ENCODE measurements around the gene PNKP.

The PNKP gene

DNA sequence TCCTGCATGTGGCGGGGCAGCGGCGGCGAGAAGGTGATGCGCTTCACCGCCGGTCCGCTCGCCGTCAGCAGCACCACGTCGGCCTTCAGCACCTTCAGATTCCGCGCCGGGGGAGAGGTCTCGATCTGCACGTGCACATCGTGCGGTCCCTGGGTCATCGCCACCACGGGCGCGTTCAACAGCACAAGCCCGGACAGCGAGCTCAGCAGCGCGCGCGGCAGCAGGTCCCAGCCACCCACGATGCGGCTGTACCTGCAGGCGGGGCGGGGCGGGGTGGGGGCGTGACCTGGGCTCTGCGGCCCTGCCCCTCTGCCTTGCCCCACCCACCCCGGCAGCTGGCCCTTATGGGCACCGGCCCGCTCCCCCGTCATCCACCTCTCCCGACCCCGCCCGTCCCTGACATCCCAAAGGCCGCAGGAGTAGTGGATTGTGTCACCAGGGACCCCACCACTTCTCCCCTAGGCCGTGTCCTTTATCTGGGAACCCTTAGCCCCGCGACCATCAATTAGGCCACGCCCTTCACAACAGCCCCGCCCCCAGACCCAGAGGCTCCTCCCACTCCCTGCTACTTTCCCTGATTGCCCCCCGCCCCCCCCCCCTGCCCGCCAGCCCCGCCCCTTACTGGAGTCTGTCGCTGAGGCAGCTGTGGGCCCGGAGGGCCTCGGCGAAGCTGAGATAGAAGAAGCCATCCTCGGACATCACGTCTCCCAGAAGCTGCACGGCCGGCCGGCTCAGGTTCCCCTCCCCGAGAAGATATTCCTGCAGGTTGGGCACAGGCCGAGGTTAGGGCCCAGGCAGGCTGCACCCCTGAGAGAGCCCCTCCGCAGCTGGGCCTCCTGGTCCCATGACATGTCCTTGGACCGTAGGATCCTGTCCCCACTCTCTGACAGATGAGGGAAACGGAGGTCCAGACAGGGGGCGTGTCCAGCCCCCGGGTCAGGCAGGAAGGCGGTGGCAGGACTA is 23.3 kb upstream of the PNKP start:
- DNase-seq (ENCODE audit: low read depth) = no peak

DNA sequence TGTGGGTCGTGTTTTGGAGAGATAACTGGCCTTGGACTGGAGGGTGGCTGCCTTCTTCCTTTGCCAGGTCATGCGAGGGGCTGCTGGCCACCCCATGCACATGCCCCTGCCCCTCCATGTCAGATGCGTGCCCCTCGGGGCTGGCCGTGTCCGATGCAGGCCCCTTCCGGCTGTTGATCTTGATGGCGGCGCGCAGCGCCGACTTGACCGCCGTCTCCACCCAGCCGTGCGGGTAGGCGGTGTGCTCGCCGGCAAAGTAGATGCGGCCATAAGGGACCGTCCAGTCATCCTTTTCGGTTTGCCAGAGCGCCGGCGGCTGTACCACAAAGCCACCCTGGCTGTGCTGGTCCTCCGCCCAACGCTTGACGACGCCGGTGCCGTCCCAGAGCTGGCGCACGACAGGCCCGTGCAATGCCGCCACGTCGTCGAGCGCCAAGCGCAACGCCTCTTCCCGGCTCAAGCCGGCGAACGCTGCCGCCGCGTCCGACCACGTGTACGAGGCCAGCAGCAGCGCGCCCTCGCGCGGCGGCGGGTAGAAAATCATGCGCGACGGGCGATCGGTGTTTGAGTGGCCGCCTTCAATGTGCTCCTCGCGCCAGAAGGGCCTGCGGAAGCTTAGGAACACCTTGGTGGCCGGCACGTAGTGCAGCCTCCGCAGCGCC is 22.4 kb upstream of the PNKP start:
- peak; percentile 31 for DNase-seq (ENCODE audit: low read depth)

DNA sequence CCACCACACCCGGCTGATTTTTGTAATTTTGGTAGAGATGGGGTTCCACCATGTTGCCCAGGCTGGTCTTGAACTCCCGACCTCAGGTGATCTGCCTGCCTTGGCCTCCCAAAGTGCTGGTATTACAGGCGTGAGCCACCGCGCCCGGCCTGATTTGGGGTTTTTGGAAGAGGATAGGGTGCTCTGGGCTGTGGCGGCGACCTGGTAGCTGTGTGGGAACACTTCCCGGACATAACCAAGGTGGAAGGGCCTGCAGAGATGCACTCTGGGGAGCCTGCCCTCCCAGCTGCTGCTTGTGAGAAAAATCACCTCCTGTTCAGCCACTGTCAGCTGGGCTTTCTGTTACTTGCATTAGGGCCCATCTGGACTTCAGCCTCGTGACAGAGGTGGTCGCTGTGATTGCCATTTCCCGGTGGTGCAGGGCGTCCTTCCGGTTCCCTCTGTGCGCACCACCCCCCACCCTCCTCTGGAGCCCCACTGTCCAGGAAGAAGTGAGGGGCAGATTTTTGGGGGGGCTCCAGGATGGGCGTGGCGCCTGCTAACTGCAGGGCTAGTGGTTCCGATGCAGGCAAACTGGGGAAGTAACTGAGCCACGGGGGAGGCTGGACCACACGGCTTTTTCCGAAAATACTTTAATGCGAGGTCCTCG is 21.8 kb upstream of the PNKP start:
- DNase-seq (ENCODE audit: low read depth) = no peak

DNA sequence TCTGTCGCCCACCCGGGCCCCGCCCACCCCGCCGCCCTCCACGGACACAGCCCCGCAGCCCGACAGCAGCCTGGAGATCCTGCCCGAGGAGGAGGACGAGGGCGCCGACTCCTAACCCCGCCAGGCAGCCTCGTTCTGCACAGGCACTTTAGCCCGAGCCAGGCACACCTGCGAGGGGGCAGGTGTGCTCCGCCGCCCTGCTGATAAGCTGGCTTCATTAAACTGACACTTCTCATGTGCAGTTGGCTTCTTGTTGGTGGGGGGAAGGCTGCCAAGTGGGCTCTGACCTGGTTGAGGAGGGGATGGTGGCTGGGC is 21.1 kb upstream of the PNKP start:
- no peak for DNase-seq (ENCODE audit: low read depth)

DNA sequence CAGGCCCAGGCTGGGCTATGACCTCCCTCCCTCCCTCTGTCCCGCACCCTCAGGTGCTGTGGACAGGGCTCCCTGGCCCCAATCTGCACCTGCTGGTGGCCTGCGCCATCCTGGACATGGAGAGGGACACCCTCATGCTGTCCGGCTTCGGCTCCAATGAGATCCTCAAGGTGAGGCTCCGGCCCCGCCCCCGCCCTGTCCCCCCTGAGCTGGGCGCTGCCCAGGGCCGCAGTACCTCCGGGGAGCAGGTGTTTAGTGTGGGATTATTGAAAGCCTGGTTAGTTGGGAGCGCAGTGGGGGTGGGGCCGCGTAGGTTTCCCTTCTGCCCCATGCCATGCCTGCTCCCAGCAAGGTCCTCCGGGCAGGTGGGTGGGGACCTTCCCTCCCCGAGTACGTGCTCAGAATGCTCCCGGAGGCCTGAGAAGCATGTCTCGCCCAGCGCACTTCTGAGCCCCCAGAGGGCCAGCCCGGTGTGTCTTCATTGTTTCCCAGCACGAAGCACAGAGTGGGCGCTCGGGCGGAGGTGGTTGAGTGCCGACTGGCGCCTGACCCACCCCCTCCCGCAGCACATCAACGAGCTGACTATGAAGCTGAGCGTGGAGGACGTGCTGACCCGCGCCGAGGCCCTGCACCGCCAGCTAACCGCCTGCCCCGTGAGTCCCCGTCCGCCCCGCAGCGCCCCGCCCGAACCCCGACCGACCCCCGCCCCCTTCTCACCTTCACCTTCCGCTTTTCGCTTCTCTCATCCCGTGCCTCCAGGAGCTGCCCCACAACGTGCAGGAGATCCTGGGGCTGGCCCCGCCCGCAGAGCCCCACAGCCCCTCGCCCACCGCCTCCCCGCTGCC is 20.5 kb upstream of the PNKP start:
- DNase-seq (ENCODE audit: low read depth) = no peak

DNA sequence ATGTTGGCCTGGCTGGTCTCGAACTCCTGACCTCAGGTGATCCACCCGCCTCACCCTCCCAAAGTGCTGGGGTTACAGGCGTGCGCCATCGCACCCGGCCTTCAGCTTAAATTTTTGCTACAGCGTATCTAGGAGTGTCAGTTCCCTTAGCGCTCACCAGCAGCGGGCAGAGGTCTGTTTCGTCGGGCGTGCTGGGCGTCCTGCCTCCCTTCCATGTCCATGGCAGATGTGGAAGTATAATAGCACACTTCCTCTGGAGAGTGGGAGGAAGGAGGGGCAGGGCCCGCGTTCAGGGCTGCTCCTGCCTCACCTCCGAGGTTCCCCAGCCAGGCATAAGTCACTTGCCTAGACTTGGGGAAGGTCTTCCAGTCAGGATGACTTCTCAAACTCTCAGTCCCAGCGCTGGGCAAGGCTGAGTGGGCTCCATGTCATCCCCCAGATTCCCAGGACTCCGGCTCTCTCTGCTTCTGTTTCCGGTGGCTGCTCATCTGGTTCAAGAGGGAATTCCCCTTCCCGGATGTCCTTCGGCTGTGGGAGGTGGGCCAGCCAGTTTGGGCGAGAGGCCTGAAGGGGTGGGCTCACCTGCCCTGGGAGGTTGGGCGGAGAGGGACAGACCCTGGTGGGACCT is 19.8 kb upstream of the PNKP start:
- no peak for DNase-seq (ENCODE audit: low read depth)

DNA sequence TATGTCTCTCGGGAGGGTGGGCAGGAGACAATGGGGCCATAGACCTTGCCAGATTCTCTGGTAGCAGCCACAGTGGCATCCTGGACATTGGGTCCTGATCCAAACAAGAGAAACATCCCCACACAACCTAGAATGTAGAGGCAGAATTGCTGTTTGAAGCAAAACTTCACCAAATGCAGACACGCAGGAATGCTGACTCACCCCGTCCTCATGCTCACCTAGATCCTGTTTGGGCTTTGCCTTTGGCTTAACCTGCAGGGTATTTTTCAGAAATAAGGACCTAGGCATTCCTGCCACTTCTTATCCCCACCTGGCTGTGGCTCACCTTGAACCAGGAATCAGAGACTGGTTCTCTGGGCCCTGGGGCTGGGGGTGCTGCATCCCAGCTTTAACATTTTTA is 17.4 kb upstream of the PNKP start:
- DNase-seq (ENCODE audit: low read depth) = no peak

DNA sequence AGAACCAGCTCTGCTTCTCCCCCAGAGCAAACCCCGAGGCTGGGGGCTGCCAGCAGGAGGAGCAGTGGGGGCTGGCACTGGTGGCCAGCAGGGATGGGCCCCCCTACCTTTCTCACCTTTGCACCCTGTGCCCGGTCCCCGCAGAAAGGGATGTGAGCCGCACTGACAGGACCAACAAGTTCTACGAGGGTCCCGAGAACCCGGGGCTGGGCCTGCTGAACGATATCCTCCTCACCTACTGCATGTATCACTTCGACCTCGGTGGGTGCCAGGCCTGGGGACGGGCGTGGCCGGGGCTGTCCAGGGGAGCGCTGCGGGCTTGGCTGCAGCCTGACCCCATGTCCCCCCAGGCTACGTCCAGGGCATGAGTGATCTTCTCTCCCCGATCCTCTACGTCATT is 16.7 kb upstream of the PNKP start:
- DNase-seq (ENCODE audit: low read depth) = no peak

DNA sequence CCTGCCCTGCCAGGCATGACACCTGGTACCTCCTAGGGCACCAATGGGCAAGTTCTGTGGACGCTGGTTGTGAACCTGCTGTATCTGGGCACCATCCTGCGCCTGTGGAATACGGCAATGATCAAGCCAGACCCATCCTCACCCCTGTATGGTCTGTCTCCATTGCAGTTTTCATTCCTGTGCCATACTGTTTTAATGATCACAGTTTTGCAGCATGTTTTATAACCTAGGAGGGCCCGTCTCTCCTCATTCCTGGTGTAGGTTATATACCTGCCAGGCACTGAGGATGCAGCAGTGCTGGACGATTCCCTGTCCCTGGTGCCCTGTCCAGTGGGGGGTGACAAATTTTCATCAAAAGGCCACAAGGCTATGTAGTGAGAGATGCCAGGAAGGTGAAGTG is 15.7 kb upstream of the PNKP start:
- no peak for DNase-seq (ENCODE audit: low read depth)

DNA sequence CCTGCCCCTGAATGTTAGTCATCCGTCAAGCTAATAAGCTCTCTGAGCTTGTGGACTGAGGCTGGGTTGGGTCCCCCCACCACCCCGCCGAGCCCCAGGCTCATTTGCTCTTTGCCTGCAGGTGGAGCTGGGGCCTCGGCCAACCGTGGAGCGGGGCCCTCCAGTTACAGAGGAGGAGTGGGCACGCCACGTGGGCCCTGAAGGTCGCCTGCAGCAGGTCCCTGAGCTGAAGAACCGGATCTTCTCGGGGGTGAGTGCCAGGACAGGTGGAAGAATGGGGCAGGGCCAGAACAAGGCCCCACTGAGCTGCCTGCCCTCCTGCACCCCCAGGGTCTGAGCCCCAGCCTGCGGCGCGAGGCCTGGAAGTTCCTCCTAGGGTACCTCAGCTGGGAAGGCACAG is 15.3 kb upstream of the PNKP start:
- no peak for DNase-seq (ENCODE audit: low read depth)

DNA sequence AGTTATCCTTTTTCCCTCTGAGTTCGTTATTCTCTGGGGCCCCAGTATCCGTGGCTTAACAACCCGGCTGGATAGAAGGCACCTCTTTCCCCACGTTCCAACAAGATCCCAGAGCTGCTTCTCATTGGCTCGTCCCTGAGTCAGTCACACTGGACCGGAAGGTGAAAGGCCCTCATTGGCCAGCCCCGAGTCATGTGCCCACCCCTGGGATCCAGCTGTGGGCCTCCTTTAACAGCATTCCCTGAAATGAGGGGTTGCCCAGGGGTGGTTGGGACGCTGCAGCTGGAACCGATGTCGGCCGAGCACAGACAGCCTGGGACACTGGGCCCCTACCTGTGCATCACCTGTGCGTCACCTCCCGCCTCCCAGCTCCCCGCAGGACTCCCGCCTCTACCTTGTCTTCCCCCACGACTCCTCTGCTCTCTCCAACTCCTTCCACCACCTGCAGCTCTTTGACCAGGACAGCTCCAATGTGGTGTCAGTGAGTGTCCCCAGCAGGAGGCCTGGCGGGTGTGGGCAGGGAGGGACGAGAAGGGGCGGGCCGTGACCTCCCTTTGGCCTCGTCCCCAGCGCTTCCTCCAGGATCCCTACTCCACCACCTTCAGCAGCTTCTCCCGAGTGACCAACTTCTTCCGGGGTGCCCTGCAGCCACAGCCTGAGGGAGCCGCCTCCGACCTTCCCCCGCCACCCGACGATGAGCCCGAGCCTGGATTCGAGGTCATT is 14.5 kb upstream of the PNKP start:
- DNase-seq (ENCODE audit: low read depth) = no peak

DNA sequence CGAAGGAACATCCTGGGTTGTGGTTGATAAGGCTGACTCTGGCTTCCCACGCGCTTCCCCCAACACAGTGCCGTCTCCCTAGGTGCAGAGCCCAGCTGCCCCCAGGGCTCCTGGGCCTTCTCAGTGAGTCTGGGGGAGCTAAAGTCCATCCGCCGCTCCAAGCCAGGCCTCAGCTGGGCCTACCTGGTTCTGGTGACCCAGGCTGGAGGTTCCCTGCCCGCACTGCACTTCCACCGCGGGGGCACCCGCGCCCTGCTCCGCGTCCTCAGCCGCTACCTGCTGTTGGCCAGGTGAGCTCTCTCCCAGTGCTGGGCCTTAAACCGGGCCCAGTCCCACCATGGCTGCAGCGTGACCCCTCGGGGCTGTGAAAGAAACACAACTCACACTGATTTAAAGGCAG is 13.8 kb upstream of the PNKP start:
- DNase-seq (ENCODE audit: low read depth) = no peak

DNA sequence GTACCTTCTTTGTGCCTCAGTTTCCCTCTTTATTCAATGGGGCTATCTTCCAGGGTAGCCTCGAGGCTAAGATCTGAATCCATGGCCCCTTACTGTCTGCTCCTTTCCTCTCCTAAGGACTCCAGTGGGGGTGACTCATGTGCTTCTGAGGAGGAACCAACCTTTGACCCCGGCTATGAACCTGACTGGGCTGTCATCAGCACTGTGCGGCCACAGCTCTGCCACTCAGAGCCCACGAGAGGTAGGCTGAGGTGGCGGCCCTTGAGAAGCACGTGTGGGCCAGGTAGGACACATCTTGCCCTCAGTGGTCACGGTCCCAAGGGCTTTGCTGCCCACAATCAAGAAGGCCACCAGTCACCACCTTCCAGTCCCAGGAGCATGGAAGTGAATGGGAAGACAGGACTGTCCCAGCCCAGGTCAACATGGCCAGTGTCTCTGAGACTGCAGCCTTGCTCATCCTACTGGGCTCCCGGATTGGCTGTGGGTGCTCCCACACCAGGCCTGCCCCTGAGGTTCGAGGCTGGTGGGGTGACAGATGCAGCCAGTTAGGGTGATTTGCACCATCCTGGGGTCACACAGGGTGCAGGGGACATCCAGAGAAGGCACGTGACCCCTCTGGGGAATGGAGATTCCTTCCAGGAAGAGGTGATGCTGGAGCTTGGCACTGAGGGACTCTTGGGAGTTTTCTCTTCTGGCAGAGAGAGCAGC is 12.9 kb upstream of the PNKP start:
- DNase-seq (ENCODE audit: low read depth) = no peak

DNA sequence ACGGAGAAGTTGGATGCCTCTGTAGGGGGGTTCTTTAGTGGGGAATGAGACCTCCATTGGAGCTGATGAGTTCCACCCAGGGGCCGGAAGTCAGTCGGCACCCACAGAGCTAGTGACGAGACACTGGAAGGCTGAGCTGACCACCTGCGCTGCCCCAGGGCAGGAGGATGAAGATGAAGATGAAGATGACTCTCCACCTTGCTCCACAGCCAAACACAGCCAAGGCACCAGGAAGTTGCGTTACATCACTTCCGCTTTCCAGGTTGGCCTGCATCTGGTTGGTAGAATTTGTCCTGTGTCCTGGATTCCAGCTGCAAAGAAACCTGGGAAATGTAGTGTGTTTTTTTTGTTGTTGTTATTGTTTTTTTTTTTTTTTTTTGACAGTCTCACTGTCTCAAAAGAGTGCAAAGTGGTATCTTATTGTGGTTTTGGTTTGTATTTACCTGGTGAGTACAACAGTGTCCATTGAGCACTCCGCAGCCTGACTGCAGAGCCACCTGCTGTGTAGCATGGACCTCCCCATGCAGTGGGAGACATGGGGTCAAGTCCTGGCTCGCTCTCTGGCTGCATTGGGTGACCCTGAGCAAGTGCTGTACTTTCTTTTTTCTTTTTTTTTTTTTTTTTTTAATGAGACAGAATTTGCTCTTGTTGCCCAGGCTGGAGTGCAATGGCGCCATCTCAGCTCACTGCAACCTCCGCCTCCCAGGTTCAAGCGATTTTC is 12.0 kb upstream of the PNKP start:
- DNase-seq (ENCODE audit: low read depth) = no peak

DNA sequence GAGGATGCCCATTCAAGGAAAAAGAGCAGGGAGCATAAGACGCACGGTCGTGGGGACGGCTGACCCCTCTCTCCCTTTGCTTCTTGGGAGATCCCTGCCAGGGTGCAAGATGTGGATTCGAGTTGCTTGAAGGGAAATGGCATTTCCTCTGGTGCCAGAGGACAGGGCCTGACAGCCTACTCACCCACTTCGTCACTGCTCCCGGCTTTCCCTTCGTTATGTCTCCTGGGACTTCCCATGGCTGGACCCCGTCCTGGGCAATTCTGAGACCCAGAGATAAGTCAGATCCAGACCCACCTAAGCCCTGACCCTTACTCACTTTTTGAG is 11.3 kb upstream of the PNKP start:
- DNase-seq (ENCODE audit: low read depth) = no peak

DNA sequence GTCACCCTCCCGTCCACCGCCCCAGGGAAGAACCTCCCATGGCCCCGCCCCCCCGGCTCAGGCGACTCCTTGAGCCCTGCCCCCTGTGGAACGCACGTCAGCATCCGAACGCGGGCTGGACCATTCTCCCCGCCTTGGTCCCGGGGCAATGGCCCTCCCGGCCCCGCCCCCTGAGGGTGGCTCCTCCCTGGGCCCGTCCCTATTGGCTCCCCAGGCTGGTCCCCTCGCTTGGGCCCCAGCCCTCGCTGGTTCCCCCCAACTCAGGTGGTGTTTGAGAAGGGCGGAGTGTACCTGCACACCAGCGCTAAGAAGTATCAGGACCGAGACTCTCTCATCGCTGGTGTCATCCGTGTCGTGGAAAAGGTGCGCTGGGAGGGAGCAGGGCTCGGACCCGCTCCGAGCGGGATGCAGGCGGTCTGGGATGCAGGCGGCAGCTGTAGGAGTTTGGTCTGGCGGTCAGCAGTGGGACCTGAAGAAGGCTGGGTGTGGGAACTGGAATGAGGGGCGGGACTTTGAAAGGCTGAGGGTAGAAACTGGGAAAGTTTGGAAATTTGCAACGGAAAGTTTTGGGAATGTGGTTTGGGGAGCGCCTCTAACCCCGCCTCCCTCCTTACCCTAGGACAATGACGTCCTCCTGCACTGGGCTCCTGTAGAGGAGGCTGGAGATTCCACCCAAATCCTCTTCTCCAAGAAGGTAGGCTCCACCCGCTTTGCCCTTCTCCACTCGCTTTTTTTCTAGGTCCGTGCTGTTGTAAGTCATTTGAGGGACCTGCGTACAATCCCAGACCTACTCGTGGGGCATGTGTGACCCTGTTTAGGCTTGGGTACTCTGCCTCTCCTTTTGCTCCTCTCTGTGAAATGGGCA is 10.7 kb upstream of the PNKP start:
- peak; percentile 97 for DNase-seq (ENCODE audit: low read depth)

DNA sequence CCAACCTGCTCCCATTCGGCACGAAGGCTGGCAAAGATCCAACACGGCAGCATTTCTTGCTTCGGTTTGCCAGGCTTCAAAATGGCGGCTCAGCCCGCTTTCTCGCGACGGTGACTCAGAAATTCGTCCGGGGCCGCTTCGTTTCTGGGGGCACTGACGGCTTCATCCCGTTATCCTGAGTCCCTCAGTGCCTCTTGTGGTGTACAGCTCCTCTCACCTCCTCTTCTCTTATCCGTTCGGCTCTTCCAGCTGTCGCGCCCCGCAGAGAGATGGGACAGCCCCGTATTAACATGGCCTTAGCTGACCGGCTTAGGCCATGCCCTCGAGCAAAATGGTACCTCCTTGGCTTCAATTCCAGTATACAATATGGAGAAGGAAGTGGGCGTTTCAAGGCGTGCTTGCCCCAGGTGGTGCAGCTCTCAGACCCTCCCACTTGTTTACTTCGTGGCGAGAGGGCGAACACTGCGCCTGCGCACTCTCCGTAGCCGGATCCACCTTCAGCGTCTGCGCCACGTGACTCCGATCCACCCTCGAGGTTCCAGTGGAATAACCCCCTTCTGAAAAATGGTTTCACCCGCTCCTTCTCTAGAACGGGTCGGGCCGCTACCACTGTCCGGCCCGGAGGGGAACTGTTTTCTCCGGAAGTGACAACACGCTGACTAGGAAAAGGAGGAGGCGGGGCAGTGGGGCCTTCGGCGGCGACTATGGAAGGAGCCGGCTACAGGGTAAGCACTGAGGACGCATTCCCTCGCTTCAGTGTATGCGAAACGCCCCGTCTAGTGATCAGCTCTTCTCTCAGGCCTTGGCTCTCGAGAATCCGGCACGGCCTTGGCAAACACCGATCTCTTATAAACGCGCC is 9.9 kb upstream of the PNKP start, which contains the start of the genes AKT1S1 and TBC1D17:
Gene AKT1S1, minus strand, starts transcription at position 336 of the 859 bp plus-strand sequence. CDS start 4,060 bp downstream, outside the sequence.
Gene TBC1D17, plus strand, starts transcription at position 683 of the 859 bp plus-strand sequence. Its CDS starts 22 bp downstream, at position 705.
- DNase-seq (ENCODE audit: low read depth) = peak; percentile 99
